GM19043 (cell line): ENCODE results near the gene ING4.
"Not testable (repeated sequence)": the region's sequence is repeated elsewhere in the genome, so short reads cannot be mapped to it uniquely, and the experiment has no call there.

ENCODE experiments used
- ATAC-seq: cut with Tn5 transposase; IDR thresholded peaks from one replicate; pipeline ENCODE4 v1.9.1; 2021; ENCODE audit warnings: low read depth; ENCODE audit not compliant: unreplicated experiment

ING4 gene

GRCh38 chr12:6662906-6663742 is at the start of gene ING4:
TSS of gene ING4 (minus strand) at chr12:6663119. CDS start at chr12:6663101, 18 bp downstream.
- peak; percentile 99 for ATAC-seq

- no peak for ATAC-seq
Measured at GRCh38 chr12:6708960-6709394, 46.1 kb upstream of the ING4 start.

GRCh38 chr12:6708351-6708750 is 45.4 kb upstream of the ING4 start:
- ATAC-seq = not testable (repeated sequence)

DNA sequence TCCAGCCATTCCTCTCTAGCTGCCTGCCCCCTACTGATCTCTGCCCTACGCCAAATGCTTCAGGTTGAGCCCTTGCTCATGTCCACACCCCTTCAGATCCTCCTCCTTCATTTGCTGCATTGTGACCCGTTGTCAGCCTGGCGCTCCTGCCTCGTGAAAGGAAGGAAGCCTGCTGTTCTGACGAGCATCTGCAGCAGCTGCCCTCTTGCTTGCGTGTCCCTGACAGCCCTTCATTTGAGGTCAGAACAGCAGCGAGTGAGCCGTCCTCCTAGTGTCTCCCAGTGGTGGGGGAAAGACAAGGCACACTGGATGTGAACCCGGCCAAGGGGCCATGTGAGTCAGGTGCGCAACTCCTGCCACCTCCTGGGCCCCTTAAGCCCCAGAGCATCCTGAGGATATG is 40.7 kb upstream of the ING4 start:
- no peak for ATAC-seq

DNA sequence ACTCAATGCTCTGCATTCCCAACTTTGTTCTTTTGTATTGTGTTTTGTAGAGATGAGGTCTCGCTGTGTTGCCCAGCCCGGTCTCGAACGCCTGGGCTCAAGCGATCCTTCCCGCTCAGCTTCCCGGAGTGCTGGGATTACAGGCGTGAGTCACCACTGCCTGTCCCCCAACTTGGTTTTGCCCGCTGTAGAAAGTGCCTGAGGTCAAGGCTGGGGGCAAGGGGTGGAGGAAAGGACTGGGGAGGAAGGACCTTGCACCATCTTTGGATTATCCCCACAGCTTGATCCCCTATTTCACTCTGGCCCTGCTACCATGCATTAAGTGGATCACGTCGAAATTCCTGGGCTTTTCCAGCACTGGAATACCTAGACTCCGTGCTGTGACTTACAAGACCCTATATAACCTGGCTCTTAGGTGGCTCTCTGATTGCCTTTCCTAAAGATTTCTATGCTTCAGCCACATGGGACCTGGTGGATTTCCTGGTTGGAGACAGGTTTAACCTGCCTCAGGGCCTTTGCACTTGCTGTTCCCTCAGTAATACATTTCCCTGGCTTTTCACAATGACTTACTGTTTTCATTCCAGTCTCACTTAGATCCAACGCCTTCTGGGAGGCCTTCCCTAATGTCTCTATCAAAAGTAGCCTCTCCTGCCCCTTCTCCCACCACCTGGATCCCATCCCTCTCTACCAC is 38.3 kb upstream of the ING4 start:
- no peak for ATAC-seq

DNA sequence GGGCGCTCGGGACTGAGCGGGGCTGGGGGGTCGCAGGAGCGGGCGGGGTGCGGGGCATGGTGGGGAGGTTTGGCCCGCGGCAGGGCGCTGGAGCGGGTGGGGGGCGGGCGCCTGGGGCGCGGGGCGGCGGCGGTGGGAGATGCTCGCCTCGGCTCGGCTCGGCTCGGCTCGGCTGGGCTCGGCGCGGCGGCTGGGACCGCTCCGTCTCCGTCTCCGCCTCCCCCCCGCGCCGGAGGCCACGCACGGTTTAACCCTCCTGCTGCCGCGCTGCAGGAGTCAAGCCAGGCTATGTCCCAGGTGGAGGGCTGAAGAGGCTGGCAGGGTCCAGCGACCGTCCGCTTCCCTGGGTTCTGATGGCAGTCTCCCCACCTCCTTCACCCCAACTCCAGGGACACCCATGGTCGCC is 37.7 kb upstream of the ING4 start, which contains the start of gene PIANP:
PIANP (minus strand) TSS at position 170 of the 406 bp plus-strand sequence. CDS start 2,754 bp downstream, outside the sequence.
- ATAC-seq = no peak

DNA sequence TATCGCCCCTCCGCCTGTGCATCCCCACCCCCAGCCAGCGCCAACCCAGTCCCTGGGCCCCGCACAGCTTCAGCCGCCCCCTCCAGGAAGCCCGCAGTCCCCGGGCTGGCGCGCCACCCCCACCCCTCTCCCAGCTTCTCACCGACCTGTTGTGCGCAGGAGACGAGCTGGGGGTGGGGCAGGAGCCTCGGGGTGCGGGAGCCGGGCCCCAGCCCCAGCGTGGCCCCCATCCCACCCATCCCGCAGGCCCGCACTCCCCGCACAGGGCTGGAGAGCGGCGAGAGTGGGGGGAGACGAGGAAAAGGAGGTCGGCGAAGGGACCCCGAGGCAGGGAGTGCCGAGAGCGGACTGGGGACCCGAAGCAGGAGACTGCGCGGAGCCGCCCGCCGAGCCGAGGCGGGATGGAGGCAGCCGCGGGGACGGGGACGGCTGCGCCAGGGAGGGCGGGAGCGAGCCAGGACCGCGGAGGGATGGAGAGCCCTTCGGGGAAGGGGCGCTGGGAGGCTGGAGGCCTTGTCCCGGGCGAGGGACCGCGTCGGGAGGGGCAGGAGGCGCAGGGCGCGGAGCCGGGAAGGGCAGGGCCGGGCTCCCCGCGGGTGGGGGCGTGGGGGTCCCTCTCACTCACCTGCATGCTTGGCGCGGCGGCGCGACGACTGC is 37.2 kb upstream of the ING4 start:
- no peak for ATAC-seq

- no peak for ATAC-seq
Measured at GRCh38 chr12:6699259-6699988, 36.5 kb upstream of the ING4 start.

- ATAC-seq = no peak
Measured at GRCh38 chr12:6698352-6699046, 35.6 kb upstream of the ING4 start.

DNA sequence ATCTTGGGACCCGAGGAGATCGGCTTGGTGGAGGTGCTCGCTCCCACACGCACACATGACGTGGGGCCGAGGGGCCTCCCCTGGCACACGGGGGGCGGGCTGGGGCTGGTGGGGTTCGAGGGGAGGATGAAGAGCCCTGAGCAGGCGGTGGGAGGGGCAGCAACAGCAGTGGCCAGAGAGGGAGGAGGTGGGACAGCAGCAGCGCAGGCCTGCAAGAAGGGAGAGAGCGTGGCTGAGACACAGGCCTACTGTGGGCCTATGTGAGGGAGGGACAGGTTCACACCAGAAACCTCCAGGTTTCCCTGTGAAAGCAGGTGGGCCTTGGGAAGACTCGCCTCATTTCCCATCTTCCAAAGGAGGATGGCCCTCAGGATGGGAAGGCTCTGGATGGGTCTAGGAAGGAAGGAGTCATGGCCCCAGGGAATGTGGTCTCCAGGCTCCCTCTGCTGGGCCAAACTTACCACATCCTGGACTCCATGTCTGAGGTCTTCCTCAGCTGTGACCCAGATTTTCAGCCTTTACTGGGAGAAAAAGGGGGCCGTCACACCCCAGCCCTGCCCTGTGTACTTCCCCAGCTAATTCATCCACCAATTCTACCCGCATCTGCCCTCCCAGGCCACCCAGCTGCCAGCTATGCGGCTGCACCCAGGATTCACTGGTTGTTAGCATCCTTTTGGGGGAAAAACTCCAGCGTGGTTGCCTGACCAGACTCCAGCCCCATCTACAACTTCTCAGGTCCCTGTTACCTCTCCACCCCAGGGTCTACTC is 34.8 kb upstream of the ING4 start:
- ATAC-seq = no peak

GRCh38 chr12:6696690-6697583 is 34.0 kb upstream of the ING4 start:
- ATAC-seq = no peak

- no peak for ATAC-seq
Measured at GRCh38 chr12:6695313-6696045, 32.6 kb upstream of the ING4 start.

- ATAC-seq = no peak
Measured at GRCh38 chr12:6694701-6695100, 31.8 kb upstream of the ING4 start.

GRCh38 chr12:6693832-6694355 is 31.0 kb upstream of the ING4 start:
- no peak for ATAC-seq

- ATAC-seq = no peak
Measured at GRCh38 chr12:6692888-6693287, 30.0 kb upstream of the ING4 start.

DNA sequence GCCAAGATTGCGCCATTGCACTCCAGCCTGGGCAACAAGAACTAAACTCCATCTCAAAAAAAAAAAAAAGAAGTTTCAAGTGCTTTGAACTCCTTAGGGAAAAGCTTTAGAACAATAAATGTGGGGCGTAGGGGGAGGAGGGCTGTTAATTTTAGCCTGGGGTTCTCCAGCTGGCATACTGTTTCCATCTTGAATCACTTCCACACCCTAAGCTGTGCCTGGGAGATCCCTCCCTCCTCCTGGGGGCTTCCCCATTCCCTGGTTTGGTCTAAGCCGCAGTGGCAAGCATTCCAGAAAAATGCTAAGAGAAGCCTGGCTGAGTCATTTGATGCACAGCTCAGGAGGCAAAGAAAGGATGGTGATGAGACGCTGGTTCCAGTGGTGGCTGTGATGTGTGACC is 28.6 kb upstream of the ING4 start:
- no peak for ATAC-seq
